Pulmonary artery endothelial cell (primary cell): ENCODE measurements around the gene IGF2BP2. TPM values are rescaled to one million over a fixed set of nuclear protein-coding genes. Genes with fewer than 3 reads are reported as not detected.
"Not testable (repeated sequence)": the region's sequence is repeated elsewhere in the genome, so short reads cannot be mapped to it uniquely, and the experiment has no call there.

Source experiments
- DNase-seq: peaks from one replicate; pipeline ENCODE4 v3.0.0-alpha.2; 2011; ENCODE audit warnings: low read depth, low spot score
- total RNA-seq: library from RNA; depleted of rRNA; stranded (reverse); fragments of >200 nt; gene quantifications from 2 replicates; pipeline ENCODE4 v1.2.3, GENCODE V29; 2014

IGF2BP2 gene
- total RNA-seq, 1 donor from 2014 or later, result 62.0 TPM

- DNase-seq, result no peak
Measured at GRCh38 chr3:185716436-185717108, 108.3 kb downstream of the IGF2BP2 start.

DNA sequence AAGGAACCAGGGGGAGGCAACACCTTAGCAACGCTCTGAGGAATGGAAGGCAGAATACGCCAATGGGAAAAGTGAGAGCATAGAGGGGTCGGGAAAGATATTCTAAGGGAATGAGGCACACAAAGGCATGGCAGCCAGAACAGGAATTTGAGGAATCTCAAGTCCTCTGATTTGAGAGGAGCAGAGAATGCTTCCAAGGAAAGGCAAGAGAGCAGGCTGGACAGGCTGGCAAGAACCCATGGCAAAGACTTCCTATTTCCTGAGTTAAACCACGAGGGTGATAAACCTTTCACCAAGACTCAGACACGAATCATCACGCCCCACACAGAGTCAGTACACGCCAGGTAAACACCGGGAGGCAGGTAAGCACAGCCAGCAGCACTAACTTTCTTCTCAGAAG, 109.8 kb downstream of the IGF2BP2 start:
- no peak for DNase-seq

DNA sequence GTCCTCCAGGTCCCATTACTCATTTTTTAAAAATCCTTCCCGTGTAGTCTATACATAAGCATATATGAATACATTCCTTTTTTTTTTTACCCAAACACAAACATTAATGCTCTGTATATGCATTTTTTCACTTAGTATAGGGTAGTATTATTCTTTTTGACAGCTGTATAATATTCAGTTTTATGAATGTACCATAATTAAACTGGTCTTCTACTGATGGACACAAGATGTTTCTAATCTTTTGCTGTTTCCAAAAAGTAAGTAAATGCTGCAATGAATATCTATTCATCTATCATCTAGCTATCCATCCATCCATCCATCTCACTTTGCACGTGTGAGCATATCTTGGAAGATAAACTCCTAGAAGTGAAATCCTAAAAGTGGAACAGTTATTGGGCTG, 110.8 kb downstream of the IGF2BP2 start:
- no peak for DNase-seq

DNA sequence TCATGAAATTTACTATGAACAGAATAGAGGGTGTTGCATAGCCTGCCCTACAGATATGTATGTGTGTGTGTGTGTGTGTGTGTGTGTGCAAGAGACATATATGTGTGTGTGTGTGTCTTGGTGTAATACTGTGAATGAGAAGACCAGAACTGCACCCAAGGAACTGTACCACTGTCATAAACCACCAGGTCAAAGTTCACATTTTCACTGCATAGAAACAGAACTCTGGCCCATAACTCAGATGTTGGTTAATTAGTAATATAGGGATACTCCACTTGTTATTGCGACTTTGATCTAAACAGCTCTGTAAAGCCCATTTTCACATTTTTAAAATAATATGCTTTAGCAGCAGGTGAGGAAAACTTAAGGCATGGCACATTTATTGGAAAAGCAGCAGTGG, 111.8 kb downstream of the IGF2BP2 start:
- DNase-seq, result no peak

DNA sequence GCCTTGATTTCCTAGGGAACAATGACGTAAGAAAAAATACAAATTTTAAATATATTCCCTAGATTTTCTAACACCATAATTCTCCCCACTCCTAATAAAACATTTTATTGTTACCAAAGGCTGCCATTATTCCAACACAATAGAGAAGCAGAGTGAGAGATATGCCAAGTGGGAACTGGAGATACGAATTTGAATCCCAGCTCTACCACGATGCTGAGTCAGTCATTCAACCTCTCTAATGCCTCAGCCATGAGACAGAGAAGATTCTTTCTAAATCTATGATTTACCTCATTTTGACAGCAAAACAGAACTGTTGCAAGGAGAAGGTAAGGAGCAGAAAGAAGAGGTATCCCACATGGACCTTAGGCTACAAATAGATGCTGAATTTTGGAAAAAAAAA, 112.5 kb downstream of the IGF2BP2 start:
- no peak for DNase-seq

DNA sequence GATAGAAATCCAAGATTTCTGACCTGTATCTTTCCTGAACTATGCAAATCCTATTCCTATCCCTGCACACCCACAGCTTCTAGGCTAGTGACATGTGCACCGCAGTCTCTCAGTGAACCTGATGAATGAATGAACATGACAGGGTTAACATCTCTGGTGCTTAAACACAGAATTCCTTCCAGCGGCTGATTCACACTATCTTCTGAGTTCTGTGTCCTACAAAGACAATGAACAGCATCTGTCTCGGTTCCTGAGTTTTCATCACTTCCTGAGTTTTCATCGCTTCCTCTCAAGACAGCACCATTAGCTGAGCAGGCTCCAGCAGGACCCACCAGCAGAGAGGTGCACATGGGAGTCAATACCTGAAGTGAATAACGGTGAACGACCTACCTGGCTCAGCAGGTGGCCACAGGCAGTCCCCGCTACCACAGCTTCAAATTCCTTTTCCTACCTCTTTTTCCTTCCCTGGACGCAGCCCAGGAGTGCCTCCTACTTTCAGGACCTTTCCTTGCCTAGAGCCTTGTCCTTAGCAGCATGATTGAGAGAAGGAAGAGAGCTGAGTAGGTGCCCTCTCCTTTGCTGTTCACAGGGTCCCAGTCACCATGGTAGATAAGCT, 113.5 kb downstream of the IGF2BP2 start:
- DNase-seq, result peak; percentile 37

DNA sequence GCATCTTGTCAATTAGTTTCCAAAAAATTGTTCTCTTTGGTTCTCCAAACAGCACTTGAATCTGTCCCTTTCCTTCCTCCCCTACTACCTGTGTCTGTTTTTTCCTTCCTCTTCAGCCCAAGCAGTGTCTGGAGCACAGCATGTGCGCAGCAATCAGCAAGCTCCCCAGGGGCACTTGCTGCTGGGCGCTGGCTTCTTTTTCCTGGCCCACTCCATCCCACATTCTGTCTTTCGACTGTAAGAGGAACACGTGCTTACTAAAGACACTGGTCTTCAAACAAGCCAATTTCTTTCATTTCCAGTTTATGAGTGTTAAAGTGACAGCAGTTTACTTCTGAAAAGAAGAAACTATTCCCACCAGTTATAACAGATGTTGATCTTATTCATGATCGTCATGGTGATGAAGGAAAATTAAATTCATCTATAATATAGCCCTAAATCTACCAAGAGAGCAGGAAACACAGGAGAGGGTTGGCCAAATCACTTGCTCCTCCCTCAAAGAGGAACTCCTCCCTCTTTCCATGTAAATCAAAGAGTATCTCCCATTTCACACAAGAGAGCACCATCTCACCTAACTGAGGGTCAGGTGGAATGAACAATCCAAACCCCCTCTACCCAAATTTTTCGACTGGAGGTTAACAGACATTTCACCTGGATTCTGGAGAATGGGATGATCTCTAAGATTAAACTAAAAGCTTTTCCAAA, 115.4 kb downstream of the IGF2BP2 start:
- no peak for DNase-seq

GRCh38 chr3:185708392-185708791, 116.5 kb downstream of the IGF2BP2 start:
- DNase-seq, result no peak

DNA sequence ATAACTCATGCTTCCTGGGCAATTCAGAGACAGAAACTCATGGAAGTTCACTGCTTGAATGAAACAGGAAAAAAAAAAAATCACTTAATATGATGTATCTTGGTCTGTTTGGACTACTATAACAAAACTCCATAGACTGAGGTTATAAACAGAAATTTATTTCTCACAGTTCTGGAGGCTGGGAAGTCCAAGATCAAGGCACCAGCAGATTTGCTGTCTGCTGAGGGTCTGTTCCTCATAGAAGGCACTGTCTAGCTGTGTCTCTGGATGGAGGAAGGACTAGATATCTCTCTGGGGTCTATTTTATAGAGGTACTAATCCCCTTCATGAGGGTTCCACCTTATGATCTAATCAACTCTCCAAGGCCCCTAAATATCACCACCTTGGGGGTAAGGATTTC, 119.3 kb downstream of the IGF2BP2 start:
- no peak for DNase-seq

GRCh38 chr3:185702262-185703225, 122.3 kb downstream of the IGF2BP2 start:
- DNase-seq, result no peak

- DNase-seq, result no peak
Measured at GRCh38 chr3:185701611-185702261, 123.1 kb downstream of the IGF2BP2 start.

- DNase-seq, result no peak
Measured at GRCh38 chr3:185699927-185700326, 124.9 kb downstream of the IGF2BP2 start.

GRCh38 chr3:185697228-185697627, 127.6 kb downstream of the IGF2BP2 start:
- not testable (repeated sequence) for DNase-seq

DNA sequence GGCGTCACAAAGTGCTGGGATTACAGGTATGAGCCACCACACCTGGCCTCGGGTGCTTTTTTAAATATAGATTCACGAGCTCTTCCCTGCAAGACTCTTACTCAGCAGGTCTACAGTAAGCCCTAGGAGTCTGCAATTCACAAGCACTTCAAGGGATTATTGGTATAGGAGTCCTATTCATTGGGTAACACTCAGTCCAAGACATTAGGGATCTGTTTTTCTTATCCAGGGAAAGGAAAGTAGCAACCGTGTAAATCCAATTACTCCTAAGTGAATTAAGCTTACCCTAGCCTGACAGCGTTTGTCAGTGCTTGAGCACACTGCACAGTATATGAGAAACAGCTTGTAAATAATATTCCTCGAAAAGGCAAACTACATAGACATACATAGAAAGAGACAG, 128.8 kb downstream of the IGF2BP2 start:
- DNase-seq, result no peak

GRCh38 chr3:185693985-185694653, 130.7 kb downstream of the IGF2BP2 start:
- DNase-seq, result no peak

DNA sequence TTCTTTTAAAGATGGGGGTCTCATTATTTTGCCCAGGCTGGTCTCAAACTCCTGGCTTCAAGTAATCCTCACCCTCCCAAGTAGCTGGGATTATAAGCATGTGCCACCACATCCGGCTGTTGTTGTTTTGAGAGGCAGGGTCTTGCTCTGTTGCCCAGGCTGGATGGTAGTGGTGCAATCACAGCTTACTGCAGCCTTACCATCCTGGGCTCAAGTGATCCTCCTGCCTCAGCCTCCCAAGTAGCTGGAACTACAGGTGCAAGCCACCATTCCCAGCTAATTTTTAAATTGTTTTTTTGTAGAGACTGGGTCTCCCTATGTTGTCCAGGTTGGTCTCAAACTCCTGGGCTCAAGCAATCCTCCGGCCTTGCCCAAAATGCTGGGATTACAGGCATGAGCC, 133.2 kb downstream of the IGF2BP2 start:
- DNase-seq, result no peak

DNA sequence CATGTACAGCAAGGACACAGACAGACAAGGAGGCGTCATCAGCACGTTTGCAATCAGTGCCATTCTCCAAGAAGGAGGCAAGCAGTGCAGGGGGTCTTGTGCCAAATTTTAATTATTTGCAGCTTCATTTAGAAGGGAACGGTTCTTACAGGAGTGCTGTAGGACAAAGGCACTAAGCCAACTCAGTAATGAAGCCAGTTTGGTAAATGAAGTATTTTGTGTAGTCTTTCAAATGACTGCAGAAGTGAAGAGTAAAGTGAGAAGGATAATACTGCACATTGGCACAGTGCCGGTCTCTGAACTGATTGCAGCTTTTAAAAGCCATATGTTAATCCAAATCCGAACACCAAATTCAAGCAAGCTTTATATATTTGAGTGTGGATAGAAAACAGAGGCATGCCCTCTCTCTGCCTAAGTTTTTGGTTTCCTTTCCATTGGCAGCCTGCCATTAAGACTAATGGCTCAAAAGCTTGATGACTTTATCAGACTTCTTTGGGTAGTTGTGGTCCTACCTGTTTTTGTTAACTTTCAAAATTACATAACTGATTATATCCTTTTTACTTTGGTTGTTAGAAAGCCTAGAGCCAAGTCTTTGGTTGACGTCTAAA, 137.5 kb downstream of the IGF2BP2 start:
- DNase-seq, result no peak

DNA sequence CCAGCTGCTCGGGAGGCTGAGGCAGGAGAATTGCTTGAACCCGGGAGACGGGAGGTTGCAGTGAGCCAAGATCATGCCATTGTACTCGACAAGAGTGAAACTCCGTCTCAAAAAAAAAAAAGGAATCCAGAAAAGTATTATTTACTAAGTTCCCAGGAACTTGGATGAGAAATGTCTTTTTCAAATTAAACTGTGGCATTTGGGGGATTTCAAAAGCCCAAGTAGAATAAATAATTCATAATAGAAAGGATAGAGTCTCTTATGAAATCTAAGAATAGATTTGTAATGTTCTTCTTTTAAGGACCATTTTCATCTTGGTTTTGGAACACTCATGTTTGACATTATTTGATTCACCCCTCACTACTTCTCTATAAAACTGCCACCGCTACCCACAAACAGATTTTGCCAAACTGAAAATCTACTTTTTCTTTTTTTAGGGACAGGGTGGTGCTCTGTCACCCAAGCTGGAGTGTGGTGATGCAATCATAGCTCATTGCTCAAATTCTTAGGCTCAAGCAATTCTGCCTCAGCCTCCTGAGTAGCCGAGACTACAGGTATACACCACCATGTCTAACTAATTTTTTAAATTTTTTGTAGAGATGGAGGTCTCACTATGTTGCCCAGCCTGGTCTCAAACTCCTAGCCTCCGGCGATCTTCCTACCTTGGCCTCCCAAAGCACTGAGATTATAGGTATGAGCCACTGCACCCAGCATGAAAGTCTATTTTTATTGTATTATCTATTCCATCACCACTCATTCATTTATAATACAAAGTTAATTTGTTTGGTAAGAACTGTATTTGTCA, 139.4 kb downstream of the IGF2BP2 start:
- DNase-seq, result no peak

DNA sequence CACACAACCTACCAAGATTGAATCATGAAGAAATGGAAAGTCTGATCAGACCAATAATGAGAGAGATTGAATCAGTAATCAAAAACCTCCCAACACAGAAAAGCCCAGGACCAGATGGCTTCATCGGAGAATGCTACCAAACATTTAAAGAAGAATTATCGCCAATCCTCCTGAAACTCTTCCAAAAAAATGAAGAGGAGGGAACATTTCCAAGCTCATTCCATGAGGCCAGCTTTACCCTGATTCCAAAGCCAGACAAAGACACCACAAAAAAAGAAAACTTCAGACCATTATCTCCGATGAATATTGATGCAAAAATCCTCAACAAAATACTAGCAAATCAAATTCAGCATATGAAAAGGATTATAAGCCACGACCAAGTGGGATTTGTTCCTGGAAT, 144.6 kb downstream of the IGF2BP2 start:
- DNase-seq, result no peak
